ENCODE data around the gene AGGF1. TPM values are rescaled to one million over a fixed set of nuclear protein-coding genes. Genes with fewer than 3 reads are reported as not detected.
"Not testable (repeated sequence)": the region's sequence is repeated elsewhere in the genome, so short reads cannot be mapped to it uniquely, and the experiment has no call there.

The AGGF1 gene
- total RNA-seq, 1 experiment from 2014 or later, result 30.9 TPM

- DNase-seq (ENCODE audit: extremely low read depth, low read depth), result no peak
Observed at GRCh38 chr5:77022511-77023417, 7.4 kb upstream of the AGGF1 start.

GRCh38 chr5:77024490-77024889, 5.7 kb upstream of the AGGF1 start:
- DNase-seq (ENCODE audit: extremely low read depth, low read depth), result no peak

- no peak for DNase-seq (ENCODE audit: extremely low read depth, low read depth)
Observed at GRCh38 chr5:77028631-77029375, 1.4 kb upstream of the AGGF1 start.

- DNase-seq (ENCODE audit: extremely low read depth, low read depth), result no peak
Observed at GRCh38 chr5:77029376-77029885, 773 bp upstream of the AGGF1 start.

GRCh38 chr5:77031891-77032290, 1.7 kb downstream of the AGGF1 start:
- no peak for DNase-seq (ENCODE audit: extremely low read depth, low read depth)

- DNase-seq (ENCODE audit: extremely low read depth, low read depth), result no peak
Observed at GRCh38 chr5:77032635-77033034, 2.4 kb downstream of the AGGF1 start.

GRCh38 chr5:77033338-77033737, 3.1 kb downstream of the AGGF1 start:
- DNase-seq (ENCODE audit: extremely low read depth, low read depth), result no peak

GRCh38 chr5:77035950-77036349, 5.7 kb downstream of the AGGF1 start:
- no peak for DNase-seq (ENCODE audit: extremely low read depth, low read depth)

GRCh38 chr5:77046416-77047073, 16.3 kb downstream of the AGGF1 start:
- no peak for DNase-seq (ENCODE audit: extremely low read depth, low read depth)

- no peak for DNase-seq (ENCODE audit: extremely low read depth, low read depth)
Observed at GRCh38 chr5:77064040-77064439, 33.8 kb downstream of the AGGF1 start.

GRCh38 chr5:77065256-77065655, 35.1 kb downstream of the AGGF1 start:
- DNase-seq (ENCODE audit: extremely low read depth, low read depth), result no peak

- DNase-seq (ENCODE audit: extremely low read depth, low read depth), result no peak
Observed at GRCh38 chr5:77066184-77066583, 36.0 kb downstream of the AGGF1 start.

GRCh38 chr5:77066823-77067442, 36.7 kb downstream of the AGGF1 start:
- DNase-seq (ENCODE audit: extremely low read depth, low read depth), result no peak

- no peak for DNase-seq (ENCODE audit: extremely low read depth, low read depth)
Observed at GRCh38 chr5:77073667-77074066, 43.5 kb downstream of the AGGF1 start.

GRCh38 chr5:77074745-77075144, 44.5 kb downstream of the AGGF1 start:
- no peak for DNase-seq (ENCODE audit: extremely low read depth, low read depth)

- DNase-seq (ENCODE audit: extremely low read depth, low read depth), result no peak
Observed at GRCh38 chr5:77076961-77077828, 47.0 kb downstream of the AGGF1 start.

- no peak for DNase-seq (ENCODE audit: extremely low read depth, low read depth)
Observed at GRCh38 chr5:77077829-77078176, 47.6 kb downstream of the AGGF1 start.

- DNase-seq (ENCODE audit: extremely low read depth, low read depth), result not testable (repeated sequence)
Observed at GRCh38 chr5:77080479-77080878, 50.3 kb downstream of the AGGF1 start.

- DNase-seq (ENCODE audit: extremely low read depth, low read depth), result no peak
Observed at GRCh38 chr5:77080905-77081304, 50.7 kb downstream of the AGGF1 start.

GRCh38 chr5:77082280-77082679, 52.1 kb downstream of the AGGF1 start:
- DNase-seq (ENCODE audit: extremely low read depth, low read depth), result no peak
